Loucy (cell line): ENCODE measurements around the gene PILRA.

ENCODE experiments used
- EZH2phosphoT487 ChIP-seq: fragments of 200-600 bp; IDR thresholded peaks from 2 replicates; pipeline ENCODE4 v1.6.1; 2018; ENCODE audit warnings: antibody characterized with exemption, mild to moderate bottlenecking, moderate library complexity, borderline replicate concordance
- TF ChIP-seq, protein P1 (sequence below): fragments of 200-600 bp; sonication (generic); conservative IDR thresholded peaks from 2 replicates; pipeline ENCODE4 v1.5.1; 2014; ENCODE audit warnings: mild to moderate bottlenecking, antibody characterized with exemption, low read length

DNA sequence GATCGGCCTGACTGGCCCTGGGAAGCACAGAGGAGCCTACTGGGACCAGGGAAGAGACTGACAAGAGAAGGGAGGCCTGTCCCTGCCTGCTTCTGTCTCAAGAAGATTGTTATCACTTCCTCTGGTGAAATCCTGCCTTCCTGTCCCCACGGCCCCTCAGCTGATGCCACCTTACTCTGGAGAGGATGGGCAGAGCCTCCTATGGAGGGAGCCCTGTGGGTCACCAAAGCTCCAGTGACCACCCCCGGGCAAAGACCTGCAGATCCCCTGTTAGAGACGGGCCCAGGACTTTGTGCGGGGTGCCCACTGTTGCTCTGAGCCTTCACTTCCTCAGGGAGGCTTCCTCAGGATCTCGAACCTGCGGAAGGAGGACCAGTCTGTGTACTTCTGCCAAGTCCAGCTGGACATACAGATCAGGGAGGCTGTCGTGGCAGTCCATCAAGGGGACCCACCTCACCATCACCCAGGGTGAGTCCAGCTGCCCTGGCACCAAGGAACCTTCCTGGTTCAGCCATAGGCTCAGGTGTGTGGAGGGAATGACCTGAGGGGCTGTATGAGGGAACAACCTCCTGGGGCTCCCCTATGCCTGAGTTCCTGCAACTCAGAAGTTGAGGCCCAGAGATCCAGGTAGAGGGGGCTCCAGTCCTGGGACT, 16.7 kb upstream of the PILRA start:
- TF ChIP-seq, protein P1, sequence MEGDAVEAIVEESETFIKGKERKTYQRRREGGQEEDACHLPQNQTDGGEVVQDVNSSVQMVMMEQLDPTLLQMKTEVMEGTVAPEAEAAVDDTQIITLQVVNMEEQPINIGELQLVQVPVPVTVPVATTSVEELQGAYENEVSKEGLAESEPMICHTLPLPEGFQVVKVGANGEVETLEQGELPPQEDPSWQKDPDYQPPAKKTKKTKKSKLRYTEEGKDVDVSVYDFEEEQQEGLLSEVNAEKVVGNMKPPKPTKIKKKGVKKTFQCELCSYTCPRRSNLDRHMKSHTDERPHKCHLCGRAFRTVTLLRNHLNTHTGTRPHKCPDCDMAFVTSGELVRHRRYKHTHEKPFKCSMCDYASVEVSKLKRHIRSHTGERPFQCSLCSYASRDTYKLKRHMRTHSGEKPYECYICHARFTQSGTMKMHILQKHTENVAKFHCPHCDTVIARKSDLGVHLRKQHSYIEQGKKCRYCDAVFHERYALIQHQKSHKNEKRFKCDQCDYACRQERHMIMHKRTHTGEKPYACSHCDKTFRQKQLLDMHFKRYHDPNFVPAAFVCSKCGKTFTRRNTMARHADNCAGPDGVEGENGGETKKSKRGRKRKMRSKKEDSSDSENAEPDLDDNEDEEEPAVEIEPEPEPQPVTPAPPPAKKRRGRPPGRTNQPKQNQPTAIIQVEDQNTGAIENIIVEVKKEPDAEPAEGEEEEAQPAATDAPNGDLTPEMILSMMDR = no peak
- no peak for TF ChIP-seq EZH2phosphoT487
